ENCODE measurements around the gene NRXN2.

NRXN2 gene

GRCh38 chr11:64627371-64627770 lies 95.6 kb downstream of the NRXN2 start:
- no peak for DNase-seq (ENCODE audit: low read depth in 2 of 2)

- DNase-seq (ENCODE audit: low read depth in 2 of 2) = no peak
Measured at GRCh38 chr11:64626637-64627036, 96.4 kb downstream of the NRXN2 start.

- DNase-seq (ENCODE audit: low read depth in 2 of 2) = no peak
Measured at GRCh38 chr11:64624883-64625481, 98.0 kb downstream of the NRXN2 start.

GRCh38 chr11:64622681-64623080 lies 100.3 kb downstream of the NRXN2 start:
- no peak for DNase-seq (ENCODE audit: low read depth in 2 of 2)

GRCh38 chr11:64621283-64622019 lies 101.5 kb downstream of the NRXN2 start:
- DNase-seq (ENCODE audit: low read depth in 2 of 2) = no peak

- no peak for DNase-seq (ENCODE audit: low read depth in 2 of 2)
Measured at GRCh38 chr11:64620381-64620971, 102.5 kb downstream of the NRXN2 start.

- DNase-seq (ENCODE audit: low read depth in 2 of 2) = no peak
Measured at GRCh38 chr11:64619811-64620380, 103.1 kb downstream of the NRXN2 start.

GRCh38 chr11:64619196-64619595 lies 103.8 kb downstream of the NRXN2 start:
- DNase-seq (ENCODE audit: low read depth in 2 of 2) = no peak

- no peak for DNase-seq (ENCODE audit: low read depth in 2 of 2)
Measured at GRCh38 chr11:64616817-64617216, 106.2 kb downstream of the NRXN2 start.

- no peak for DNase-seq (ENCODE audit: low read depth in 2 of 2)
Measured at GRCh38 chr11:64614917-64615316, 108.1 kb downstream of the NRXN2 start.

- no peak for DNase-seq (ENCODE audit: low read depth in 2 of 2)
Measured at GRCh38 chr11:64613648-64614047, 109.3 kb downstream of the NRXN2 start.

- no peak for DNase-seq (ENCODE audit: low read depth in 2 of 2)
Measured at GRCh38 chr11:64611869-64612646, 110.9 kb downstream of the NRXN2 start.

GRCh38 chr11:64611176-64611575 lies 111.8 kb downstream of the NRXN2 start:
- no peak for DNase-seq (ENCODE audit: low read depth in 2 of 2)

GRCh38 chr11:64610596-64610995 lies 112.4 kb downstream of the NRXN2 start:
- no peak for DNase-seq (ENCODE audit: low read depth in 2 of 2)

GRCh38 chr11:64609436-64610047 lies 113.5 kb downstream of the NRXN2 start:
- no peak for DNase-seq (ENCODE audit: low read depth in 2 of 2)

GRCh38 chr11:64608636-64609035 lies 114.4 kb downstream of the NRXN2 start:
- DNase-seq (ENCODE audit: low read depth in 2 of 2) = no peak

GRCh38 chr11:64608046-64608445 lies 115.0 kb downstream of the NRXN2 start:
- no peak for DNase-seq (ENCODE audit: low read depth in 2 of 2)

GRCh38 chr11:64607381-64607985 lies 115.5 kb downstream of the NRXN2 start:
- DNase-seq (ENCODE audit: low read depth in 2 of 2) = no peak

- no peak for DNase-seq (ENCODE audit: low read depth in 2 of 2)
Measured at GRCh38 chr11:64606796-64607380, 116.1 kb downstream of the NRXN2 start.

- DNase-seq (ENCODE audit: low read depth in 2 of 2) = no peak
Measured at GRCh38 chr11:64605656-64606585, 117.1 kb downstream of the NRXN2 start.

Data from stimulated activated CD8-positive, alpha-beta memory T cell treated with anti-CD3 and anti-CD28 coated beads, Interleukin-2, amount 100 ng/mL, for 48 hours (primary cell).